ENCODE data around the gene B3GALT6. TPM values are rescaled to one million over a fixed set of nuclear protein-coding genes. Genes with fewer than 3 reads are reported as not detected.

The B3GALT6 gene
- total RNA-seq, 2 donors from 2014 or later = 9.0 to 12.5 TPM

GRCh38 chr1:1259540-1259939, 27.5 kb downstream of the B3GALT6 start:
- no peaks in the 10 kb centered on the region for H3K9me3 Mint-ChIP-seq
- ATAC-seq = no peak
- no peak for DNase-seq (ENCODE audit: low spot score in 2 of 2)
- peaks cover 5 to 13% of the 10 kb centered on the region in 2 donors for H3K36me3 Mint-ChIP-seq
- H3K27ac Mint-ChIP-seq = peak overlapping the region; percentile 48 to 61

DNA sequence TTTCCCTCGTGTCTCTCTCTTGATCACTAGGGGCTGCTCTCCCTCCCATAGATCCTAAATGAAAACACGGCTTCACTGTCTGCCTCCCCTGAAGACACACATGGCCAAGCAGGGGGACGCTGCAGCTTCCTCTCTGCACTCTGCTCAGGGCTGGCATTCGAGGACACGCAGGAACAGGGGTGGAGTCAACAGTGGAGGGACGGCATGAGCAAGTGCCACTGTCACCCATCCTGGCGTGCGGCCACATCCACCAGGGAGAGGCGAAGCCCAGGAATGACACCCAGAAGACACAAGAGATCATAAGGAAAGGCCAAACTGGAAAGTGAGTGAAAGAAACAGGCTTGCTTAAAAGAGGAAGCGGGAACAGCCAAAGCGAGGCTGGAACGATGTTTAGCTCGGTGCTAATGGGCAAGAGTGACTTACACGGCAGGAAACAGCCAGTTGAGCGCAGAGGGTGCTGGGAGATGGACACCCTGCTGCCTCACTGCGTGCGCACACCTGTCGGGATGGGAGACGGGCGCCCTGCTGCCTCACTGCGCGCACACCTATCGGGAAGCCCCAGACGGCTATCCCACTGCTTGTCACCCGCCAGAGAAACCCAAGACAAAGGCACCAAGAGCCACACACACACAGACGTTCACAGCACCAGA, 28.0 kb downstream of the B3GALT6 start:
- peaks cover 5 to 13% of the 10 kb centered on the region in 2 donors for H3K36me3 Mint-ChIP-seq
- ATAC-seq (no peak), DNase-seq (ENCODE audit: low spot score in 2 of 2) (no peak)
- H3K27ac Mint-ChIP-seq = peak overlapping the region; percentile 48 to 61
- no peaks in the 10 kb centered on the region for H3K9me3 Mint-ChIP-seq

DNA sequence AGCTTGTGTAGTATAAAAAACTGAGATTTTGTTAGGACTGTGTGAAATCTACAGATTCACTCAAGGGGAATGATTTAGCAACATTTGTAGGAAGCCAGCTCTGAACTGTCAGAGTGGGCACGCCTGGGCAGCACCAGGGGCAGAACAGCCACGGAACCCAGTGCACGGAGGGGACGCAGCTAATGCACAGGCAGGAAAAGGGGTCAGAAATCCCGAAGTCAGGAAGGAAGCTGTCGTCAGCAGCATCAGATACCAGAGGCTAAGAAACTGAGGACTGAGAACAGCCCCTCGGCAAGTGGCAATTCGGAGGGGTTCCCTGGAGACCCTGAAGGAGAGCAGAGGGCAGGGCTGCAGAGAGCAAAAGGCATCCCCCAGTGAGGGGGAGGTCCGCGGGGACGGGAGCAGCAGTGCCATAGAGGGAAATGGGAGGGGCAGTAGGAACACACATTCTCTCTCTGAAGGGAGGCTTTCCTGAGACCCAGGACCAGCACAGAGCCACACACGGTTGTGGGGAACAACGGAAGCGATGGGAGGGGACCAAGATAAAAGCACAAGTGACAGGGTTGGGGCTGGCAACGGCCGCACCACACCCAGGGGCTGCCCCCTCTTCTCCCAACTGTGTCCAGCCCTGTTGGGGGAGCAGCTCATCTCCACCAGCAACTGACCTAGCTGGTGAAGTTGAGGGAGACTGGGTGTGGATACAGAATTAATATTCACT, 29.0 kb downstream of the B3GALT6 start:
- Mint-ChIP-seq H3K27ac (peak overlapping the region; percentile 48 to 92), H3K36me3 (peaks cover 5 to 13% of the 10 kb centered on the region in 2 donors), H3K9me3 (no peaks in the 10 kb centered on the region)
- ATAC-seq (peak in 1 of 2 donors; percentile 67), DNase-seq (ENCODE audit: low spot score in 2 of 2) (no peak)

- Mint-ChIP-seq H3K27ac (no peak overlapping the region), H3K36me3 (peaks cover 5 to 13% of the 10 kb centered on the region in 2 donors)
- no peak for ATAC-seq
Observed at GRCh38 chr1:1262071-1262470, 30.0 kb downstream of the B3GALT6 start.

DNA sequence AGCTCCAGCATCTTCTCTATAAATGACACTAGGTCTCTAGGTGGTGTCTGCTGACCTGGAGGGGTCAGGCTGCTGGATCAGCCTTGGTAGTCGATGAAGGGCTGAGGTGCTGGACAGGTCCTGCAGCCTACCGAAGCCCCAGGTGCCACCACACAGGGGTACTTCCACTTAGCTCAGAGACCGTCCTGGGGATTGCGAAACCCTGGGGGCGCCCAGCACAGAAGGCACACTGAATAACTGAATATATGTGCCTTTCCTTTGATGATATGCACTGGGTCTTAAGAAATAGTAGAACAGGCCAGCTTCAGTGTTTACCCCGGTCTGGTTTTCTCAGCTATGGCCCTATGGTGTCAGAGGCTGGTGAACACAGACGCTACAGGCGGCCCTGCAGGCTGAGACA, 30.7 kb downstream of the B3GALT6 start:
- Mint-ChIP-seq H3K9me3 (no peaks in the 10 kb centered on the region), H3K27ac (no peak overlapping the region), H3K36me3 (peaks cover 5 to 10% of the 10 kb centered on the region in 2 donors)
- ATAC-seq = no peak
- no peak for DNase-seq (ENCODE audit: low spot score in 2 of 2)

More at GRCh38 chr1:1262071-1262470, 30.0 kb downstream of the B3GALT6 start:
- no peaks in the 10 kb centered on the region for H3K9me3 Mint-ChIP-seq
- no peak for DNase-seq (ENCODE audit: low spot score in 2 of 2)

GRCh38 chr1:1264026-1264425, 32.0 kb downstream of the B3GALT6 start:
- DNase-seq (ENCODE audit: low spot score in 2 of 2) (no peak), ATAC-seq (no peak)
- no peak overlapping the region for H3K27ac Mint-ChIP-seq
- peaks cover 5 to 9% of the 10 kb centered on the region in 2 donors for H3K36me3 Mint-ChIP-seq
- no peaks in the 10 kb centered on the region for H3K9me3 Mint-ChIP-seq

GRCh38 chr1:1264868-1265272, 32.8 kb downstream of the B3GALT6 start:
- H3K27ac Mint-ChIP-seq = no peak overlapping the region
- H3K36me3 Mint-ChIP-seq = peaks cover 2 to 5% of the 10 kb centered on the region in 2 donors
- no peaks in the 10 kb centered on the region for H3K9me3 Mint-ChIP-seq
- no peak for ATAC-seq
- DNase-seq (ENCODE audit: low spot score in 2 of 2) = no peak

DNA sequence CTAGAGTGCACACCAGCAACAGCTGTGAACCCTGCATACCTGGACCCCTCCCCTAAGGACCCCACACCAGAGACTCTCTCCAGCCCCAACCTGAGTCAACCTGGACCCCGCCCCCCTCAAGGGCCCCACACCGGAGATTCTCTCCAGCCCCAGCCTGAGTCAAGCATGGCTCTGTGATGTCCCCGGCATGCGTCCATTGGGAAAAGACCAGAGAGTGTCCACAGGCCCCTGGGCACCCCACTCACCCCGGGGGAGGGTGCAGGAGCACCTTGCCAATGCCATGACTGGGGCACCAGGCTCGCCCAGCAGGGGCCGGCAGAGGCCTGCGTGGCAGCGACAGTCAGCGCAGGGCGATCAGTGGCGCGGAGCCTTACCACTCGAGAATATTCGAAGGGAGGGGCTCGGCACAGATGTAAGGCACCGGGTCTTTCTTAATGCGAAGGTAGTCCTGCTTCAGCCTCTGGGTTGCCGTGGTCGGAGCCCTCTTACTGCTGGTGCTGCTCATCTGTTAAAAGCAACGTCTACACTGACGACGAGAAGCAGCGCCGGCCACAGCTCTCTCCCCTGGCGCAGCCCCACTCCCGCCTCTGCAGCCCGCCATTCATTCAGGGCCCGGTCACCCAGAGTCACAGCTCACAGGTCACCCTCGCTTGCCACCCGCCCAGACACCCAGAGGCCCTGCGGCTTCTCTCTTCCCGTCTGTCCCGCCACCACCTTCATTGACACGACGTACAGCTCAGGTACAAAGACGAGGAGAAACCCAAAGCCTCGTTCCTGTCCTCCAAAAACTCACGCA, 35.6 kb downstream of the B3GALT6 start:
- ATAC-seq = no peak
- Mint-ChIP-seq H3K36me3 (peaks cover 8 to 11% of the 10 kb centered on the region in 2 donors), H3K27ac (no peak overlapping the region), H3K9me3 (no peaks in the 10 kb centered on the region)
- DNase-seq (ENCODE audit: low spot score in 2 of 2) = no peak

GRCh38 chr1:1268284-1268682, 36.2 kb downstream of the B3GALT6 start:
- no peak for ATAC-seq
- peaks cover 13 to 14% of the 10 kb centered on the region in 2 donors for H3K36me3 Mint-ChIP-seq
- H3K9me3 Mint-ChIP-seq = no peaks in the 10 kb centered on the region
- no peak overlapping the region for H3K27ac Mint-ChIP-seq
- no peak for DNase-seq (ENCODE audit: low spot score in 2 of 2)

DNA sequence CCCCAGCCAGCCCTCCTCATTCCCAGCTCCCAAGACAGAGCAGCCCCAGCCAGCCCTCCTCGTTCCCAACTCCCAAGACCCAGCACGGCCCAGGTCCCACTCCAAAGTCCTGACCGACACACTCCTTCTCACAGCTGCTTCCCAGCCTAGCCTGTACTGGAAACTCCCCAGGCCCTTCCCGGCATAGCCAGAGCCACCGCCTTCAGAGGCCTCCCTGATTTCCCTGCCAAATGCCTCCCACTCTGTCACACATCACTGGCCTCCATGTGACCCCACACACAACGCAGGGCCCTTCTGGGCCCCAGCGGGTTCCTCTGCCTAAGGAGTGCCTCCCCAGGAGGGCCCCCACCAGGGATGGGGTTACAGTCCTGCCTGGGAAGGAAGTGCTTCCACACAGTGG, 38.8 kb downstream of the B3GALT6 start:
- peak overlapping the region; percentile 88 to 89 for H3K27ac Mint-ChIP-seq
- no peak for DNase-seq (ENCODE audit: low spot score in 2 of 2)
- peaks cover 13 to 14% of the 10 kb centered on the region in 2 donors for H3K36me3 Mint-ChIP-seq
- ATAC-seq = no peak
- no peaks in the 10 kb centered on the region for H3K9me3 Mint-ChIP-seq

- Mint-ChIP-seq H3K27ac (peak overlapping the region; percentile 89 to 93), H3K9me3 (no peaks in the 10 kb centered on the region), H3K36me3 (peaks cover 13 to 14% of the 10 kb centered on the region in 2 donors)
- ATAC-seq = no peak
- no peak for DNase-seq (ENCODE audit: low spot score in 2 of 2)
Observed at GRCh38 chr1:1272341-1273208, 40.5 kb downstream of the B3GALT6 start.

- no peak for DNase-seq (ENCODE audit: low spot score in 2 of 2)
- peak in 1 of 2 donors; percentile 7 for ATAC-seq
- Mint-ChIP-seq H3K27ac (peak overlapping the region; percentile 89 to 93), H3K9me3 (no peaks in the 10 kb centered on the region), H3K36me3 (peaks cover 13 to 14% of the 10 kb centered on the region in 2 donors)
Observed at GRCh38 chr1:1273209-1273511, 41.1 kb downstream of the B3GALT6 start.

- H3K9me3 Mint-ChIP-seq = no peaks in the 10 kb centered on the region
- DNase-seq (ENCODE audit: low spot score in 2 of 2) = peak; percentile 90 to 92
- H3K36me3 Mint-ChIP-seq = peaks cover 13 to 14% of the 10 kb centered on the region in 2 donors
- peak within 1 kb of the TSS; percentile 89 to 93 for H3K27ac Mint-ChIP-seq
- ATAC-seq = peak; percentile 97 to 98
Observed at GRCh38 chr1:1273512-1274298, 41.7 kb downstream of the B3GALT6 start, which contains the start of gene UBE2J2. Gene UBE2J2 (minus strand): TSS chr1:1273854. CDS start chr1:1267992, 5,862 bp downstream.

DNA sequence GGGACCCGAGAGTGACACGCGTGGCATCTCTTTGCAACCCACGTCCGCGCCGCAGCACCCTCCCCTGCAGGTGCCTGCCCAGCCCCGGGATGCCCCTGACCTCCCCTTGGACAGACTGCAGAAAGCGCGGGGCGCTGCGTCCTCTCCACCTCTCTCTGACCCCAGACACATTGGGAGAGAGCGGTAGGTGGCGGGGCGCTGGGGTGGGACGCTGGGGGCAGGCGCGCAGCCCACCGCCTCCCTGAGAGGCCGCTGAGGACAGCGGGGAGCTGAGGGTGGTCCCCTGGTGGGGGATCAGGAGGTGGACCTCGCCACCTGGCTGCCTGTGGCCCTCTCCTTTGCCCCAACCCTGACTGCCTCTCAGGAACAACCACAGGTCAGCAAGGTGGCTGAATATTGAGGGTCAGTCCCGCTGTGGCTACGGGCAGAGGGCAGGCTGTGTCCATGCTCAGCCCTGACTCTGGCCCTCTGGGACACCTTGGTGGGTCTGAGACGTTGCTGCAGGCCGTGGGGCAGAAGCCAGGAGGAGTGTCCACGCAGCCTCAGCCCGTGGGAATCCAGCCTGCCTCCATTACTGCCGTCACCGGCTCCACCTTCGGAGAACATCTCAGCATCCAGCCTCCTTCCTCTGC, 42.4 kb downstream of the B3GALT6 start:
- ATAC-seq (no peak), DNase-seq (ENCODE audit: low spot score in 2 of 2) (no peak)
- Mint-ChIP-seq H3K9me3 (no peaks in the 10 kb centered on the region), H3K36me3 (peaks cover 13 to 14% of the 10 kb centered on the region in 2 donors), H3K27ac (peak overlapping the region in 1 of 2 donors; percentile 68)

DNA sequence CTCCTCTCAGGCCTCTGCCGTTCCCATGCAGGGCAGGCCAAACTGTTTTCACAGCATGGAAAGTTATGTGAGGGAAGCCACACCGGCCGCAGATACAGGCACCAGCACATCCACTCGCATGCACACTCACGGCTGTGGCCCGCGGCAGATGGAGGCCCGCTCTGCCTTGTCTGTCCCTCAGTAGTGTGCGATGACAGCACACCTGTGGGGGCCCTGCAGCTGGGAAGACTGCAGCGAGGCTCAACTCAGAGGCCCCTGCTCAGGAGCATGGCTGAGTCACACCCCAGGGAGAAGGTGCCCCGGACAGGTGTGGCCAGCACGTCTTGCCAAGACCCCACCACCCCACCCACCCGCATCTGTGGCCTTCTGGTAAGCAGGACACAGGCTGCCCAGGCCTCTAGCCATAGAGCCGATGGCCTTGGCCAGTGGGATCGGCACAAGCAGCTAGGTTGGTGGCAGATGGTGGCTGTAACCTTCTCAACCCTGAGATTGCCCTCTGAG, 42.9 kb downstream of the B3GALT6 start:
- ATAC-seq (no peak), DNase-seq (ENCODE audit: low spot score in 2 of 2) (no peak)
- Mint-ChIP-seq H3K27ac (peak overlapping the region in 1 of 2 donors; percentile 68), H3K9me3 (no peaks in the 10 kb centered on the region), H3K36me3 (peaks cover 13 to 14% of the 10 kb centered on the region in 2 donors)
